Smooth muscle cell of the pulmonary artery (primary cell): ENCODE data around the gene RCAN2. TPM values are rescaled to one million over a fixed set of nuclear protein-coding genes. Genes with fewer than 3 reads are reported as not detected.

Experiments
- total RNA-seq: library from RNA; depleted of rRNA; stranded (reverse); fragments of >200 nt; gene quantifications from 2 replicates; pipeline ENCODE4 v1.2.3, GENCODE V29; 2014

Gene RCAN2
- 0.30 and 2.3 TPM in 2 replicates for total RNA-seq

GRCh38 chr6:46491201-46491627 lies at the start of gene RCAN2:
RCAN2 (minus strand) TSS chr6:46491449.

Other genes starting within 250 kb of the RCAN2 start
- 0.07 and 0.78 TPM in 2 replicates for gene CYP39A1, start 161.4 kb upstream of the RCAN2 start, total RNA-seq
- 5.0 and 7.0 TPM in 2 replicates for gene SLC25A27, start 161.5 kb upstream of the RCAN2 start, total RNA-seq
- 0.13 and 0.26 TPM in 2 replicates for gene TDRD6, start 196.4 kb upstream of the RCAN2 start, total RNA-seq
- gene PLA2G7, start 243.9 kb upstream of the RCAN2 start, total RNA-seq = not detected in 2 replicates